Measurements from ENCODE around the gene RANBP9. TPM values are rescaled to one million over a fixed set of nuclear protein-coding genes. Genes with fewer than 3 reads are reported as not detected.

RANBP9 gene
- total and polyA plus RNA-seq, 9 of the 15 experiments (the other 6 are each of a cell fraction or from before 2014, with no cell fraction given) = 27.5 to 130 (median 61.5) TPM

GRCh38 chr6:13605634-13606033, 106.0 kb downstream of the RANBP9 start:
- in situ Hi-C loops (cut with MboI) = no loop called here
- H3K9me1 ChIP-seq (ENCODE audit: control insufficient read depth, insufficient read depth, low read length) = no peaks in the 10 kb centered on the region
- peaks cover 13% of the 10 kb centered on the region for H3K36me3 ChIP-seq (ENCODE audit: control insufficient read depth, insufficient read depth, low read length)
- intact Hi-C loops (cut with micrococcal nuclease) = no loop called here
- peaks cover 0 to 2% of the 10 kb centered on the region in 2 experiments; a peak in 2 of 5 replicates for H3K4me1 ChIP-seq (replicated peaks in 1 of 2; ENCODE audit: control insufficient read depth in 2 of 2, insufficient read depth in 2 of 2, low read length in 2 of 2)
- no peaks in the 10 kb centered on the region for H3K79me2 ChIP-seq (ENCODE audit: control insufficient read depth, insufficient read depth, low read length)
- WGBS (ENCODE audit: insufficient coverage, low coverage, missing lambda C conversion rate) = 84% methylated on average over 4 of the region's 4 CpGs
- DNase-seq (ENCODE audit: extremely low read depth in 1 of 4, low spot score in 3 of 4) (no peak), ATAC-seq (no peak), FAIRE-seq (no peak)
- H3K9ac ChIP-seq (ENCODE audit: insufficient read depth in 1 of 2, low read depth in 2 of 2, low read length in 2 of 2) = no peak overlapping the region
- POLR2A ChIA-PET = interaction anchor here (1.9 to 3.8 kb wide), 2 partner anchors 10 kb away, joined by 6 to 31 read pairs; partner anchors contain the start of gene NOL7
- H4K20me1 ChIP-seq (replicated peaks; ENCODE audit: control insufficient read depth, insufficient read depth, low read length) = no peaks in the 10 kb centered on the region
- BruUV-seq (replicated peaks) = no TSS peak
- H3K9me3 ChIP-seq (replicated peaks; ENCODE audit: control insufficient read depth, insufficient read depth, low read depth, low read length) = no peaks in the 10 kb centered on the region
- no peak overlapping the region for H2AFZ ChIP-seq (ENCODE audit: low read depth, low read length)
- H3K4me3 ChIP-seq = no peak overlapping the region
- CTCF ChIA-PET (ENCODE audit: low intra/inter-chr PET ratio) = interaction anchor here (0.6 kb wide), 1 partner anchor 1950 kb away, joined by 3 read pairs; no protein-coding TSS in a partner anchor
- no peaks in the 10 kb centered on the region for H3K27me3 ChIP-seq (ENCODE audit: control insufficient read depth in 2 of 2, insufficient read depth in 2 of 2, low read length in 2 of 2)
- no peak overlapping the region for H3K4me2 ChIP-seq (ENCODE audit: insufficient read depth, low read length)
- no peak overlapping the region for H3K27ac ChIP-seq (ENCODE audit: extremely low read depth, low read depth, low read length)
- TF ChIP-seq COPS2 (conservative IDR thresholded peaks at IDR 0.05) = no peak
- no peak for TF ChIP-seq NR2C1 (IDR thresholded peaks at IDR 0.05)
- no peak for TF ChIP-seq NR2C1 (tag; IDR thresholded peaks at IDR 0.05)
- no peak for TF ChIP-seq ZSCAN32 (CRISPR knock-in tag; IDR thresholded peaks at IDR 0.05)
- no peak for TF ChIP-seq CREB3L1 (IDR thresholded peaks at IDR 0.05; ENCODE audit: borderline replicate concordance, low read depth)
- no peak for TF ChIP-seq GATAD2A (IDR thresholded peaks at IDR 0.05)
- no peak for TF ChIP-seq ZC3H11A (IDR thresholded peaks at IDR 0.05; ENCODE audit: low read depth, low read length)
- TF ChIP-seq MXD1 (CRISPR knock-in tag; IDR thresholded peaks at IDR 0.05; ENCODE audit: borderline replicate concordance, poor library complexity, severe bottlenecking) = no peak
- no peak for TF ChIP-seq DEAF1 (CRISPR knock-in tag; IDR thresholded peaks at IDR 0.05)
- no peak for TF ChIP-seq ZNF184 (CRISPR knock-in tag; IDR thresholded peaks at IDR 0.05)
- TF ChIP-seq NELFE (IDR thresholded peaks at IDR 0.05; ENCODE audit: insufficient read depth, insufficient read length) = no peak
- TF ChIP-seq FUS (optimal IDR thresholded peaks at IDR 0.05; ENCODE audit: low read depth, low read length) = no peak

Measured in K562 (cell line).